Gastroesophageal sphincter (tissue), 3 donors: ENCODE results near the gene SLC2A14.

ENCODE experiments used
- POLR2A ChIP-seq, 2 donors: fragments of 450-650 bp; IDR thresholded peaks; one replicate each; pipeline ENCODE4 v1.6.1; 2017; ENCODE audit warnings: antibody characterized with exemption in 2 of 2, mild to moderate bottlenecking in 2 of 2, moderate library complexity in 1 of 2
- POLR2AphosphoS5 ChIP-seq: sonication (generic); formaldehyde crosslinking; IDR thresholded peaks from one replicate; pipeline ENCODE4 v1.6.1; 2017; ENCODE audit warnings: antibody characterized with exemption
- TF ChIP-seq, protein P1 (sequence below), 4 experiments: fragments of 200-600 bp in 2 of 4; fragments of 450-650 bp in 2 of 4; sonication (generic) in 1 of 4; IDR thresholded peaks; one replicate each; pipeline ENCODE4 v1.5.1; 2017 to 2019; ENCODE audit warnings: antibody characterized with exemption in 4 of 4, mild to moderate bottlenecking in 2 of 4, moderate library complexity in 2 of 4

DNA sequence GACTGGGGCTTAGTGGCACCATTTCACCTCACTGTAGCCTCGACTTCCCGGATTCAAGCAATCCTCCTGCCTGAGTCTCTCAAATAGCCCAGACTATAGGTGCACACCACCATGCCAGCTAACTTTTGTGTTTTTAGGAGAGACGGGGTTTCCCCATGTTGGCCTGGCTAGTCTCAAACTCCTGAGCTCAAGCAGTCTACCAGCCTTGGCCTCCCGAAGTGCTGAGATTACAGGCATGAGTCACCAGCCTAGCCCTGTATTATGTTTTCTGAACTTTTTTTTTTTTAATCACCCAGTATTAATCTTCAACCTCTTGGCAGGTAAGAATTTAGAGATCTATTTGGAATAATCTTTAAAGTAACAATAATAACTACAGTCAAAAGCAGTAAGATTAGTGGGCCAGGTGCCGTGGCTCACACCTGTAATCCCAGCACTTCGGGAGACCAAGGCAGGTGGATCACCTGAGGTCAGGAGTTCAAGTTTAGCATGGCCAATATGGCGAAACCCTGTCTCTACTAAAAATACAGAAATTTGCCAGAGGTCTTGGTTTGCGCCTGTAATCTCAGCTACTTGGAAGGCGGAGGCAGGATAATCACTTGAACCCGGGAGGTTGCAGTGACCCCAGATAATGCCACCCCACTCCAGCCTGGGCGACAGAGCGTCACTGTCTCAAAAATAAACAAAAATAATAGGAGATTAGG, 74.9 kb downstream of the SLC2A14 start:
- TF ChIP-seq, protein P1, sequence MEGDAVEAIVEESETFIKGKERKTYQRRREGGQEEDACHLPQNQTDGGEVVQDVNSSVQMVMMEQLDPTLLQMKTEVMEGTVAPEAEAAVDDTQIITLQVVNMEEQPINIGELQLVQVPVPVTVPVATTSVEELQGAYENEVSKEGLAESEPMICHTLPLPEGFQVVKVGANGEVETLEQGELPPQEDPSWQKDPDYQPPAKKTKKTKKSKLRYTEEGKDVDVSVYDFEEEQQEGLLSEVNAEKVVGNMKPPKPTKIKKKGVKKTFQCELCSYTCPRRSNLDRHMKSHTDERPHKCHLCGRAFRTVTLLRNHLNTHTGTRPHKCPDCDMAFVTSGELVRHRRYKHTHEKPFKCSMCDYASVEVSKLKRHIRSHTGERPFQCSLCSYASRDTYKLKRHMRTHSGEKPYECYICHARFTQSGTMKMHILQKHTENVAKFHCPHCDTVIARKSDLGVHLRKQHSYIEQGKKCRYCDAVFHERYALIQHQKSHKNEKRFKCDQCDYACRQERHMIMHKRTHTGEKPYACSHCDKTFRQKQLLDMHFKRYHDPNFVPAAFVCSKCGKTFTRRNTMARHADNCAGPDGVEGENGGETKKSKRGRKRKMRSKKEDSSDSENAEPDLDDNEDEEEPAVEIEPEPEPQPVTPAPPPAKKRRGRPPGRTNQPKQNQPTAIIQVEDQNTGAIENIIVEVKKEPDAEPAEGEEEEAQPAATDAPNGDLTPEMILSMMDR (IDR thresholded peaks at IDR 0.05): no peak
- TF ChIP-seq POLR2A (IDR thresholded peaks at IDR 0.05): no peak
- no peak for TF ChIP-seq POLR2AphosphoS5
